Activated T-cell treated with anti-CD3 and anti-CD28 coated beads for 4 hours (primary cell): ENCODE measurements around the gene PDLIM4.

Source experiments
- DNase-seq: peaks from one replicate; pipeline ENCODE4 v3.0.0-alpha.2; 2020

The PDLIM4 gene

GRCh38 chr5:132268769-132269551 lies 11.5 kb downstream of the PDLIM4 start:
- DNase-seq: no peak

GRCh38 chr5:132269635-132270334 lies 12.3 kb downstream of the PDLIM4 start:
- no peak for DNase-seq

- DNase-seq: no peak
These were observed 12.8 kb downstream of the PDLIM4 start for GRCh38 chr5:132270335-132270665.

GRCh38 chr5:132270706-132271105 lies 13.2 kb downstream of the PDLIM4 start:
- no peak for DNase-seq

GRCh38 chr5:132271251-132272246 lies 14.1 kb downstream of the PDLIM4 start:
- DNase-seq: no peak

GRCh38 chr5:132272311-132273210 lies 15.1 kb downstream of the PDLIM4 start:
- DNase-seq: peak; percentile 69

- DNase-seq: no peak
These were observed 16.1 kb downstream of the PDLIM4 start for GRCh38 chr5:132273631-132274030.

GRCh38 chr5:132274050-132274792 lies 16.7 kb downstream of the PDLIM4 start:
- DNase-seq: no peak

- no peak for DNase-seq
These were observed 18.1 kb downstream of the PDLIM4 start for GRCh38 chr5:132275367-132276220.

- DNase-seq: no peak
These were observed 19.8 kb downstream of the PDLIM4 start for GRCh38 chr5:132277256-132277655.

GRCh38 chr5:132277971-132278853 lies 20.7 kb downstream of the PDLIM4 start:
- DNase-seq: no peak

- no peak for DNase-seq
These were observed 22.3 kb downstream of the PDLIM4 start for GRCh38 chr5:132279801-132280200.

GRCh38 chr5:132280371-132281240 lies 23.1 kb downstream of the PDLIM4 start:
- no peak for DNase-seq

GRCh38 chr5:132281856-132282614 lies 24.5 kb downstream of the PDLIM4 start:
- no peak for DNase-seq

- DNase-seq: no peak
These were observed 26.0 kb downstream of the PDLIM4 start for GRCh38 chr5:132283423-132284043.

GRCh38 chr5:132289097-132289496 lies 31.6 kb downstream of the PDLIM4 start:
- DNase-seq: no peak

GRCh38 chr5:132291026-132291425 lies 33.5 kb downstream of the PDLIM4 start:
- no peak for DNase-seq
